OCI-LY3 (cell line): ENCODE measurements around the gene KLK14.

Experiments used
- H2AFZ ChIP-seq: fragments of 200-600, 300-600 bp; shearing (Covaris generic); 2 replicates; pipeline ENCODE4 v1.6.0; 2014; ENCODE audit warnings: antibody characterized with exemption, low read depth, low read length
- H3K27ac ChIP-seq: fragments of 200-600, 300-600 bp; sonication (generic); 2 replicates; pipeline ENCODE4 v1.5.1; 2014; ENCODE audit warnings: mild to moderate bottlenecking, low read length, moderate library complexity, mixed read lengths
- H3K27me3 ChIP-seq: fragments of 200-600, 300-600 bp; sonication (generic); 2 replicates; pipeline ENCODE4 v1.6.1; 2014; ENCODE audit warnings: low read depth, low read length, mixed read lengths
- H3K36me3 ChIP-seq: fragments of 200-600, 300-600 bp; sonication (generic); replicated peaks from 2 replicates; pipeline ENCODE3; 2014; ENCODE audit warnings: low read depth, low read length, mixed read lengths
- H3K4me1 ChIP-seq: fragments of 300-600, 200-600 bp; sonication (generic); 2 replicates; pipeline ENCODE4 v1.6.1; 2014; ENCODE audit warnings: low read length, mixed read lengths
- H3K4me2 ChIP-seq: fragments of 200-600, 300-600 bp; sonication (generic); 2 replicates; pipeline ENCODE4 v1.6.1; 2014; ENCODE audit warnings: low read length, mixed read lengths
- H3K4me3 ChIP-seq: fragments of 300-600, 200-600 bp; sonication (generic); 2 replicates; pipeline ENCODE4 v1.5.1; 2014; ENCODE audit warnings: antibody characterized with exemption, mild to moderate bottlenecking, low read length, moderate library complexity
- H3K79me2 ChIP-seq: fragments of 300-600, 200-600 bp; shearing (Covaris generic); 2 replicates; pipeline ENCODE4 v1.6.1; 2014; ENCODE audit warnings: mild to moderate bottlenecking, low read length, mixed read lengths
- H3K9ac ChIP-seq: fragments of 300-600, 200-600 bp; shearing (Covaris generic); 2 replicates; pipeline ENCODE4 v1.6.0; 2014; ENCODE audit warnings: mild to moderate bottlenecking, low read length, moderate library complexity
- H3K9me3 ChIP-seq: fragments of 200-600, 300-600 bp; shearing (Covaris generic); 2 replicates; pipeline ENCODE4 v1.6.1; 2014; ENCODE audit warnings: low read length, mixed read lengths; ENCODE audit not compliant: insufficient read depth
- H4K20me1 ChIP-seq: fragments of 200-600, 300-600 bp; sonication (generic); 2 replicates; pipeline ENCODE4 v1.6.1; 2016; ENCODE audit warnings: low read length, mixed read lengths; ENCODE audit not compliant: insufficient read depth
- EZH2phosphoT487 ChIP-seq: fragments of 200-600 bp; shearing (Covaris generic); IDR thresholded peaks from 2 replicates; pipeline ENCODE4 v1.6.1; 2018; ENCODE audit warnings: antibody characterized with exemption, mixed run types, low read depth
- TF ChIP-seq, protein P1 (sequence below): fragments of 200-600, 300-600 bp; sonication (generic); IDR thresholded peaks from 2 replicates; pipeline ENCODE4 v1.5.1; 2014; ENCODE audit warnings: antibody characterized with exemption, low read length, low read depth

The KLK14 gene

DNA sequence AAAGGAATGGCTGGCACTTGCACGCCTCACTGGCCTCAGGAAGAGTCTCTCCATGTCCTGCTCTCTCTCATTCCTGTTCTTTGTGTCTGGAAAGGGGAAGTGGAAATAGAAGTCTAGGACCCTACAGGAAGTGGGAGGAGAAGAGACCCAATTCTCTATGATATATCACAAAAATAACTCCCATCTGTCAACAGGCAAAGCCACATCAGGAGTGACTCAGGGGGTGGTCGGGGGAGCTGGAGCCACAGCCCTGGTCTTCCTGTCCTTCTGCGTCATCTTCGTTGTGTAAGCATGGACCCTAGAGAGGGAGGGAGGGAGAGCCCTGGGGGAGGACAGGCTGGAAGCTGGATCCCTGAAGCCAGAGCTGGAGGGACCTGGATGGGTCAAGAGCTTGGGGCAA lies 45.1 kb upstream of the KLK14 start:
- H3K79me2 ChIP-seq, result no peaks in the 10 kb centered on the region
- H3K4me2 ChIP-seq, result no peak overlapping the region
- no peak overlapping the region for H3K9ac ChIP-seq
- H3K36me3 ChIP-seq, result no peaks in the 10 kb centered on the region
- H3K4me1 ChIP-seq, result peaks cover 8% of the 10 kb centered on the region
- H3K27ac ChIP-seq, result no peak overlapping the region
- no peaks in the 10 kb centered on the region for H4K20me1 ChIP-seq
- peaks cover 22% of the 10 kb centered on the region for H3K27me3 ChIP-seq
- no peak overlapping the region for H3K4me3 ChIP-seq
- no peaks in the 10 kb centered on the region for H3K9me3 ChIP-seq
- TF ChIP-seq, protein P1, sequence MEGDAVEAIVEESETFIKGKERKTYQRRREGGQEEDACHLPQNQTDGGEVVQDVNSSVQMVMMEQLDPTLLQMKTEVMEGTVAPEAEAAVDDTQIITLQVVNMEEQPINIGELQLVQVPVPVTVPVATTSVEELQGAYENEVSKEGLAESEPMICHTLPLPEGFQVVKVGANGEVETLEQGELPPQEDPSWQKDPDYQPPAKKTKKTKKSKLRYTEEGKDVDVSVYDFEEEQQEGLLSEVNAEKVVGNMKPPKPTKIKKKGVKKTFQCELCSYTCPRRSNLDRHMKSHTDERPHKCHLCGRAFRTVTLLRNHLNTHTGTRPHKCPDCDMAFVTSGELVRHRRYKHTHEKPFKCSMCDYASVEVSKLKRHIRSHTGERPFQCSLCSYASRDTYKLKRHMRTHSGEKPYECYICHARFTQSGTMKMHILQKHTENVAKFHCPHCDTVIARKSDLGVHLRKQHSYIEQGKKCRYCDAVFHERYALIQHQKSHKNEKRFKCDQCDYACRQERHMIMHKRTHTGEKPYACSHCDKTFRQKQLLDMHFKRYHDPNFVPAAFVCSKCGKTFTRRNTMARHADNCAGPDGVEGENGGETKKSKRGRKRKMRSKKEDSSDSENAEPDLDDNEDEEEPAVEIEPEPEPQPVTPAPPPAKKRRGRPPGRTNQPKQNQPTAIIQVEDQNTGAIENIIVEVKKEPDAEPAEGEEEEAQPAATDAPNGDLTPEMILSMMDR, result no peak
- no peak for TF ChIP-seq EZH2phosphoT487
- no peak overlapping the region for H2AFZ ChIP-seq

DNA sequence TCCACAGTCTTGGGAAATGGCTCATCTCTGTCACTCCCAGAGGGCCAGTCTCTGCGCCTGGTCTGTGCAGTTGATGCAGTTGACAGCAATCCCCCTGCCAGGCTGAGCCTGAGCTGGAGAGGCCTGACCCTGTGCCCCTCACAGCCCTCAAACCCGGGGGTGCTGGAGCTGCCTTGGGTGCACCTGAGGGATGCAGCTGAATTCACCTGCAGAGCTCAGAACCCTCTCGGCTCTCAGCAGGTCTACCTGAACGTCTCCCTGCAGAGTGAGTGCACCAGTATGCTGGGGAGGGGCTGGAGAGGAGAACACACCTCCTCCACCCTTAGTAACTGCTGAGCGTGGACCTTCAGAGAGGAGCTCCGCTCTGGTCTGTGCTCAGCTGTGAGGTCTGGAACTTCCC lies 44.3 kb upstream of the KLK14 start:
- Histone ChIP-seq H3K9ac (no peak overlapping the region), H3K4me2 (no peak overlapping the region), H2AFZ (no peak overlapping the region), H3K27me3 (peaks cover 22% of the 10 kb centered on the region), H3K27ac (no peak overlapping the region), H3K79me2 (no peaks in the 10 kb centered on the region), H3K9me3 (no peaks in the 10 kb centered on the region), H3K36me3 (no peaks in the 10 kb centered on the region), H3K4me1 (peaks cover 7% of the 10 kb centered on the region), H4K20me1 (no peaks in the 10 kb centered on the region), H3K4me3 (no peak overlapping the region)
- TF ChIP-seq EZH2phosphoT487, result no peak
- TF ChIP-seq, protein P1, result no peak

DNA sequence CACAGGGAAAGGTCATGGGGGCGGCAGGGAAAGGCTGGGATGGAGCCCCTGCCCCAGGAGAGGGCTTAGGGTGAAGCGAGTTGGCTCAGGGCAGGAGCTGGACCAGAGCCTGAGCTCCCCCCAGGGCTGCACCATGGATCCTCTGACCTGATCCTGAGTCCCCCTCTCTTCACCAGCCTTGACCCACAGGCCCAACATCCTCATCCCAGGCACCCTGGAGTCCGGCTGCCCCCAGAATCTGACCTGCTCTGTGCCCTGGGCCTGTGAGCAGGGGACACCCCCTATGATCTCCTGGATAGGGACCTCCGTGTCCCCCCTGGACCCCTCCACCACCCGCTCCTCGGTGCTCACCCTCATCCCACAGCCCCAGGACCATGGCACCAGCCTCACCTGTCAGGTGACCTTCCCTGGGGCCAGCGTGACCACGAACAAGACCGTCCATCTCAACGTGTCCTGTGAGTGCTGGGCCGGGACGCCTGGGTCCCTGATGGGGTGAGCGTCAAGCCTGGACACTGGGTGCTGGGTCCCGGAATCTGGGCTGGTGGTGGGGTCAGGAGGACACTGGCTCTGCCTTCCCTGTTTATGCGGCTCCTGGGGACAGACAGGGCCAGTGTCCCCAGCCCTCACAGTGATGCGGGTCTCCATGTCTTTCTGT lies 42.9 kb upstream of the KLK14 start:
- Histone ChIP-seq H3K36me3 (no peaks in the 10 kb centered on the region), H4K20me1 (no peaks in the 10 kb centered on the region), H2AFZ (no peak overlapping the region), H3K4me2 (no peak overlapping the region), H3K79me2 (no peaks in the 10 kb centered on the region), H3K9me3 (no peaks in the 10 kb centered on the region), H3K4me1 (peaks cover 5% of the 10 kb centered on the region), H3K27ac (no peak overlapping the region), H3K27me3 (peaks cover 17% of the 10 kb centered on the region), H3K9ac (no peak overlapping the region), H3K4me3 (no peak overlapping the region)
- TF ChIP-seq, protein P1, result no peak
- no peak for TF ChIP-seq EZH2phosphoT487

DNA sequence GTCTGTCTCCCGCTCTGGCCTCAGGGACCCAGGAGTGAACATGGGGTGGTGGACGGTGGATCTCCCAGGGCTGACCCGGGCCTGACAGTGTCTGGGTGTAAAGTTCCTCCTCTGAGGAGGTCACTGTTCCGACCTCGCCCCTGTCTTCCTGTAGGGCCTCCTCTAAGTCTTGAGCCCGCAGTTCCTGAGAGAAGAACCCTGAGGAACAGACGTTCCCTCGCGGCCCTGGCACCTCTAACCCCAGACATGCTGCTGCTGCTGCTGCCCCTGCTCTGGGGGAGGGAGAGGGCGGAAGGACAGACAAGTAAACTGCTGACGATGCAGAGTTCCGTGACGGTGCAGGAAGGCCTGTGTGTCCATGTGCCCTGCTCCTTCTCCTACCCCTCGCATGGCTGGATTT lies 42.0 kb upstream of the KLK14 start, which contains the start of gene SIGLEC9:
Gene SIGLEC9, plus strand, starts transcription at position 178 of the 400 bp plus-strand sequence. Its CDS starts 69 bp downstream, at position 247.
- Histone ChIP-seq H3K27me3 (peaks cover 10% of the 10 kb centered on the region), H3K79me2 (no peaks in the 10 kb centered on the region), H3K27ac (no peak within 1 kb of the TSS), H3K4me2 (no peak within 1 kb of the TSS), H4K20me1 (no peaks in the 10 kb centered on the region), H3K9ac (no peak within 1 kb of the TSS), H3K9me3 (no peaks in the 10 kb centered on the region), H3K36me3 (no peaks in the 10 kb centered on the region), H2AFZ (no peak within 1 kb of the TSS), H3K4me1 (peaks cover 5% of the 10 kb centered on the region), H3K4me3 (no peak within 1 kb of the TSS)
- TF ChIP-seq, protein P1, result no peak
- TF ChIP-seq EZH2phosphoT487, result no peak
